ENCODE data around the gene TICRR.

TICRR gene

DNA sequence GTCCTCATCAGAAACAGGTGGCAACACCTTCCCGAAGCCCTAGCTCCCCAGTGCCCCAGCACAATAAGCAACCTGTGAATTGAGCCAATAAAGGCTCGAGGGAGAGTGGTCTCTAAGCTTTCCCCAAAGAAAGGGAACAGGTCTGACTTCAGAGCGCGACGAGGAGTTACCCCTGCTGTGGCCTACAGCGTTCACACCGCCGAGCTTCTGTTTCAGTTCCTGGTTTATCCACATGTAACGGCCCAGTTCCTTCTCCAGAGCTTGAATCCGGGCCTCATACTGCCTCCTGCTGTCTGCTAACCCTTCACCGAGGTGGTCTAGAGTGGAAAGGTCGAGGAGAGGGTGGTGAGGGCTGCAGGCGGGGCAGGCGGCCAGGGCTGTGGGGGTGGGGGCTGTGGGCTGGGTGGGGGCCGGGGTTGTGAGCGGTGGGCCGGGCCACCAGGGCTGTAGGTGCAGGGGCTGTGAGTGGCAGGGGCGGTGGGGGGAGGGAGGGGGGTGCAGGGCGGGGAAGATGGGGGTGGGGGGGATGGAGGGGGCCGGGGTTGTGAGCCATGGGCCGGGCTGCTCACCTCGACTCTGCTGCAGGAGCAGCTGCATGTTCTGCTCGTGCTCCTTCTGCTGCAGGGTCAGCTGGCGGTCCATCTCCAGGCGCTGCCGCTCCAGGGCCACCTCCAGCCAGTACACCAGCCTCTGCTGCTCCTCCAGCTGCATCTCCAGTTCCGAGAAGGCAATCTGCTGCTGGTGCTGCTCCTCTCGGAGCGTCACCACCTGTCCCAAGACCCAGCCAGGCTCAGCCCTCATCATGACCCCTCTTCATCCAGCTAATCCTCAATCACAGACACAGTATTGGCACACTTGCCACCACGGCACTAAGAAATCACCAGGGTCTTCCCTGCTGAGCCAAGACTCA is 53.8 kb downstream of the TICRR start:
- DNase-seq, result no peak

DNA sequence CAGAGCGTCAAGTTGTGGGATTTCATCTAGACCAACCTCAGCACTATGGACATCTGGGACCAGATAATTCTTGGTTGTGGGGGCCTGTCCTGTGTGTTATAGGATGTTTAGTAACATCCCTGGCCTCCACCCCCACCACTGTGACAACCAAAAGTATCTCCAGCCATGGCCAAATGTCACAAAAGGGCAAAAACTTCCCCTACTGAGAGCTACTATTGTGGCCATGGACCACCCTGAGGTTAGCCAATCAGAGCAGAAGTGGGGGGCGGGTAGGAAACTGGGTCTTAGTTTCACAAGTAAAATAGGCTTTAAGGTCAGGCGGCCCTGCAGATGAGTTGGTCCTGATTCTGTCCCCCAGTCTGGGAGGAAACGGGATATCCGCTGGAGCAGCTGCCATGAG is 54.6 kb downstream of the TICRR start:
- DNase-seq, result no peak

DNA sequence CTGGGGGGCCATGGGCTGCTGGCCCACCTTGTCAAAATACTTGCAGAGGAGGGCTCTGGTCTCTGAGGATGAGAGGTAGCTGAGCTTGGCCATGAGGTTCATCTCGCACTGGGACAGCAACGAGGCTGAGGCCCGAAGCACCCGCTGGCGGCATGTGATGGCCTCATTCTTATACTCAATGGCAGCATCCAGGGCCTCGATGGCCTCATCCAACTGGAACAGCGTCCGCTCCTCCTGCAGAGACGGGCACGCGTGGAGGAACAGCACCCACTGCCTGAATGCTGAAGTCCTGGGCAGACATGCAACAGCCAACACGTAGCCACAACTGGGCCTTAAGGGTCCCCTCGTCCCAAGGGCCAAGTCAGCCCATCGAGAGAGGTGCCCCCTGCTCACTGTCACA is 55.0 kb downstream of the TICRR start:
- no peak for DNase-seq

DNA sequence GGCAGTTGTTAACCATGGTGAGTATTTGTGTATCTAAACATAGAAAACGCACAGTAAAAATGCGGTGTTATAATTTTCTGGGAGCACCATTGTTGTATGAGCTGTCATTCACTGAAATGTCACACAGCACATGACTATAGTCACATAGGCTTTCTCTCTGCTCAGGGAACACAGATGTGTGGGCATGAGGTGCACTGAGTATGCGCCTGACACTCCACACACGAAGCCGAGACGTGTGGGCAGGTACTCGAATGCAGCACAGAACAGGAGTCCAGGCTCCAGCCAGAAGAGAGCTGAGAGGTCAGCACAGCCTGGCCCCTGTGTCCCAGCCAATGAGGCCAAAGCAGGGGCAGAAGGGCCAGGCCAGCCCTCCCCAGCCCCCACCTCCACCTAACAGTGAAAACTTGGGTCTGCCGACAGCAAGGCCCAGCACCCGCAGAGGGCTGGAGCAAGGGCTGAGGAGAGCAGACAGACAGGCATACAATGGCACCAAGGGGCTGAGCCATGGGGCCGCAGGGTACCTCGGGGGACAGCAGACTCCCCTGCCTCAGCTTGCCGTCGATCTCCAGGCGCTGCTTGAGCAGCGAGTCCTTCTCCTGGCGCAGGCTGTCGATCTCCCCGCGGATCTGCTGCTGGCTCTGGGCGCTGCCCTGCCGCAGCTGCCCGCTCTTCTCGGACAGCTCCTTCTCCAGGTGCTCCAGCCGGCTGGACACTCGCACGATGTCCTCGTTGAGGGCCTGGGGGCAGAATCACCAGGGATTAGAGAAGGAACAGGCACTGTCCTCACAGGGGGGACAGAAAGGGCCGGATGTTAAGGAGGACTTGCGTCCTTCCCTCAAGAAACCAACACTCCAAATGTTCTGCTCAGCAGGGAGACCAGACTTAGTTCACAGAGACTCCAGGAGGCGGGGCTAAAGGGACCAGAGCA is 56.0 kb downstream of the TICRR start:
- no peak for DNase-seq

DNA sequence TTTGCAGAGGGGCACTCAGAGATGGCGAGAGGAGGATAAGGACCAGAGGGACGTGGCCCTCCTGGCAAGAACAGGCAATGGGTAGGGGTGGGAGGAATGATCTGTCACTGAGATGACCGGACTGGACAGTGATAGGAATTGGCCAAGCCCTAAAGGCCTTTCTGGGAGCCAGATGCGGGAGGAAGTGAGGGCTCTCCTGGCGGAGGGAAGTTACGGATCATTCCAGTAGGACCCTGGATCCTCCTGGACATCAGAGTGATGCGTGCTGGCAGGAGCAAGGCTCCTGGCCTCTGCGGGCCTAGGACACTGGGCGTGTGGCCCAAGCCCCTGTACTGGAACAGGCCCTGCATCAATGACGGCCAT is 56.6 kb downstream of the TICRR start:
- DNase-seq, result no peak

DNA sequence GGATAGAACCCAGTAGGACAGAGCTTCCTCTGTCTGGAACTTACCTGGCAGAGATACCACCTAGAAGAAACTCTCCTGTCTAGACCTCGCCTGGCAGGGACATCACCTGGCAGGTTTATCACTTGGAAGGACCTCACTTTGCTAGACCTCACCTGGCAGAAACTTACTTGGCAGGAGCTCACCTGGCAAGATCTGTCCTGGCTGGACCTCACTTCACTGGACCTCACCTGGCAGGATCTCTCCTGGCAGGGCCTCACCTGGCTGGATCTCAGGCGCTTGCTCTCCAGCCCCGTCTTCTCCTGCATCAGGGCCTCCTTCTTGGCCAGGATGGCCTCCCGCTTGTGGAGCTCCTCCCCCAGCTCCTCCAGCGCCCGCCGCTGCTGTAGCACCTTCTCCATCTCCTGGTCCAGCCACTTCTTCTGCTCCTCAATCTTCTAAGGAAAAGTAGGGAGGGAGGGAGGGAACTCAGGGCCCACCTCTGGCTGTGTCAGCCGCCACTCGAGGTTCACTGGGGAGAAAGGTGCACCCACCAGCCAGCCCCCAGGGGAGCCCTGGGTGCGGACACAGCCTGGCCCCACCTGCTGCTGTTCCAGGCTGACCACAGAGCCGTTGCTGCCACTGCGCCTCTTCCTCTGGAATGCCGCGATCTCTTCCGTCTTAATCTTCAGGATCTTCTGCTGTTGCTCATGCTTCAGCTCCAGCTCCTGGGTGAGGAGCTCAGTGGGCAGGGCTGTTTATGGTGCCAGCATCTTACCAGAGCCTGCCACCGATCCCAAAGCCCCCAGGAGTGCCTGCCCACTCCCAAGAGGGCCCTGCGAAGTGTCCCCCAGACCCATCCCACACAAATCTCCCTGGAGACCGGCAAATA is 57.5 kb downstream of the TICRR start:
- DNase-seq, result no peak

DNA sequence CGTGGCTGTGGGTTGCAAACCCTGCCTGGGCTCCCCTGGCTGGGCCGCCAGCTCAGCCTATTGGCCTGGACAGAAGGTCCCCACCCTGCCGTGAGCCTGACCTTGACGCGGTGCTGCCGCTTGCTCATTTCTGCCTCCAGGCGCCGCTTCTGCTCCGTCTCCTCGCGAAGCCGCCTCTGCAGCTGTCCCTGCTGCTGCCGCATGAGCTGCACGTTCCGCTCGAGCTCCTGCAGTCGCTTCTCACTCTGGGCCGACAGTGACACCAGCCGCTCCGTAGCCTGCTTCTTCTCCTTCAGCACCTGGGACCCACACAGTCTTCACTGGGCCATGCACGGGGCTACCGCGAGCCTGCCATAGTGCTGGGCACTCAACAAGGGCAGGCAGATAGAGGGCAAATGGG is 58.3 kb downstream of the TICRR start:
- DNase-seq, result no peak

DNA sequence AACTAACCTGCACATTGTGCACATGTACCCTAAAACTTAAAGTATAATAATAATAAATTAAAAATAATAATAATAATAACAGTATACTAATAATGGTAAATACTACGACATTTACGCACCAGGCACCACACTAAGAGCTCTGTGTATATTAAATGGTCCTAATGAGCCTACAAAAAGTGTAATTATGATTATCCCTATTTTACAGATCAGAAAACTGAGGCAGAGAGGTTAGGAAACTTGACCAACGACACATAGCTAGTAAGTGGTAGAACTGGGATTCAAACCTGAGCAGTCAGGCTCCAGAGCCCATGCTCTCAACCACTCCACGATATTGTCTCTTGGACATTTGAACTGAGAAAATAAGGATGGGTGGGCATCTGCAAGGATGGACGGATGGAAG is 65.0 kb downstream of the TICRR start:
- DNase-seq, result no peak

DNA sequence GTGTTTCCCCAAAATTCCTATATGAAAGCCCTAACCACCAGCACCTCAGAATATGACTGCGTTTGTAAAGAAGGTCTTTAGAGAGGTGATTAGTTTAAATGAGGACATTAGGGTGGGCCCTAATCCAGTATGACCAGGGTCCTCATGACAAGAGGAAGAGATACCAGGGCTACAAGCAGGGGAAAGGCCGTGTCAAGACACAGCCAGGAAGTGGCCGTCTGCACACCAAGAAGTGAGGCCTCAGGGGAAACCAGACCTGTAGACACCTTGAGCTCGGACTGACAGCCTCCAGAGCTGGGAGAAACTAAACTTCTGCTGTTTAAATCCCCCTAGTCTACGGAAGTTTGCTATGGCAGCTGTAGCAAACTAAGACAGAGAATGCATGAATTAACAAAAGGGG is 65.8 kb downstream of the TICRR start:
- no peak for DNase-seq

DNA sequence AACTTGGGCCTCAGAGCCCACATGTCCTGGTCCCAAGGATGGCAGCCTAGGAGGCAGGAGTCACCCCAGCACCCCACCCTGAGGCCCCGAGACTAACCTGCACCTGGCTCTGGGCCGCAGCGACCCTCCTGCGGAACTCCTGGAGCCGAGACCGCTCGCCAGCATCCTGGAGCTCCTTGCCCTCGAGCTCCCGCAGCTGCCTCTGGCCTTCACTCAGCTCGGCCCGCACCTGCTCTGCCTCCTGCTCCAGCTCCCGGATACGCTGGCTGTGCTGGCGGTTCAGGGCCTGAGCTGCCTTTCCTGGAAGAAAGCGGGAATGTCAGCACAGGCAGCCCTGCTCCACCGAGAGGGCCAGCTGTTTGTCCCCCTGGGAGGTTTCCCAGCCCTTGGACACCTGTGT is 66.8 kb downstream of the TICRR start:
- DNase-seq, result no peak

DNA sequence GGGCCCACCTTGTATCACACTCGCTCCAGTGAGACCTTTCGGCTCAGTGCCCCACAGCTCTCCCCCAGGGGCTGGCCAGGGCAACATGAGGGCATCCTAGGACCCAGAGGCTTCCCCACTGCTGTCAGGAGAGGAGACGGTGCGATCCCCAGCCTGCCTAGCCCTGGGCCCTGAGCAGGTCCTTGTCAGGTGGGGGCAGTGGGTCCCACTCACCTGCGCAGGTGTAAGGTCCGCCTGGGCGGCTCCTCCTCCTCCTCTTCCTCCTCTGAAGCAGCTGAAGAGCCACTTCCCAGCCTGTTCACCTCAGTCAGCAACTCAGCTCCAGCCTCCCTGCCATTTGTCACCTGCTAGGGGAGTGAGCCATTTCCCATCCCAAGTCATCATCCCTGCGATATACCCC is 70.4 kb downstream of the TICRR start:
- no peak for DNase-seq

DNA sequence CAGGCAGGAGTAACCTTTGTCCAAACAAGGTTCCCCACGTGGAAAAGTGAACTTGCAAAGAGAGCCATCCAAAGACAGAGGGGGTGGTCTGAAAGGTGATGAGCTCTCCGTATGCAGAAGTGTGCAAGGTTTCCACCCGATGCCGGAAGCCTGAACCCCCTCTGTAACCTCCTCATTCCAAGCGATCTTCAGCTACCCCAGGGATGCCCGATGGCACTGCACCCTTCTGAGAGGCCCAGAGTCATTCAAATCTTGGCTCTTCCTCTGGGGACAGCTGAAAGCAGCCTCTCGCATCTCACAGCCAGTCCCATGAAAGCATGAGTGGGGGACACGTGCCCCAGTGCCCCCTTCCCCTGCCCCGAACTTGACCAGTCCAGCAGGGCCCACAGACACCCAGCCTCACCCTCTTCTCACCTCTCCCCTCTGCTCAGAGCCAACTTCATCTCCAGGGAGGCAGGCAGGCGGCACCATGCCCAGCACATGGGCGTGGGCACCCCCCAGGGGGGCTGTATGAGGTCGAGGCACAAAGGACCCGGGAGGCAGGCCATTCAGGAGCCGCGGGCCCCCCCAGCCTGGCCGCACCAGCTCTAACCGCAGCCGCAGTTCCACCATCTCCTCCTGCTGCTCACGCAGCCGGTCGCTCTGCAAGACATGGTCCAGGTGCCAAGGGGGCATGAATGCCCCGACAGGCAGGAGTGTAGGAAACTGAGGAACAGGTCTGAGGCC is 71.3 kb downstream of the TICRR start:
- DNase-seq, result no peak

DNA sequence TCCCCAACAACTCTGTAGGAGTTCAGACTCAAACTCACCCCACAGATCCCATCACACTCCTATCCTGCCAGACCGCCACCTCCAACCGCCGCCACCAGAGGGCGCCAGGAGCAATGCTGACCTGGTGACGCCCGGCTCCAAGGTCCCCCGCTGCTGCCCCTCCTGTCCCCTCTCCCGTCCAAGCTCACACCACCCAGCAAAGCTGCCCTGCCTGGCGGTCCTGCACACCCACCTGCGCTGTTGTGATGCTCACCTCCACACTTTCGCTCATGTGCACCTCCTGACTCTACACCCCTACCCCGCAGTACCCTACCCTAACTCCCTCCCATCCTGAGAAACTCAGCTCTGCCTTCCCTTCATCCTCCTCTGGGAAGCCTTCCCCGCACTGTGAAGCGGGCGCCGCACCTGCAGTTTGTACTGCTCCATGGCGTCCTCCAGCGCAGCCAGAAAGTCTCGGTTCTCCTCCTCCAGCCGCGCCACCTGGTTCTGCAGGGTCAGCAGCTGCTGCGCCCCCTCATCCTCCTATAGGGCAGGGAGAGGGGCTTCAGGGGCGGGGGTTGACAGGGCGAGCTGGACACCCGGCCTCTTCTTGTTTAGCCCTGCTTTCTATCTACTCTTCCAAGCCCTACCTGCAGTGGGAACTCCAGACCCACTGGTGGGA is 72.1 kb downstream of the TICRR start:
- no peak for DNase-seq

DNA sequence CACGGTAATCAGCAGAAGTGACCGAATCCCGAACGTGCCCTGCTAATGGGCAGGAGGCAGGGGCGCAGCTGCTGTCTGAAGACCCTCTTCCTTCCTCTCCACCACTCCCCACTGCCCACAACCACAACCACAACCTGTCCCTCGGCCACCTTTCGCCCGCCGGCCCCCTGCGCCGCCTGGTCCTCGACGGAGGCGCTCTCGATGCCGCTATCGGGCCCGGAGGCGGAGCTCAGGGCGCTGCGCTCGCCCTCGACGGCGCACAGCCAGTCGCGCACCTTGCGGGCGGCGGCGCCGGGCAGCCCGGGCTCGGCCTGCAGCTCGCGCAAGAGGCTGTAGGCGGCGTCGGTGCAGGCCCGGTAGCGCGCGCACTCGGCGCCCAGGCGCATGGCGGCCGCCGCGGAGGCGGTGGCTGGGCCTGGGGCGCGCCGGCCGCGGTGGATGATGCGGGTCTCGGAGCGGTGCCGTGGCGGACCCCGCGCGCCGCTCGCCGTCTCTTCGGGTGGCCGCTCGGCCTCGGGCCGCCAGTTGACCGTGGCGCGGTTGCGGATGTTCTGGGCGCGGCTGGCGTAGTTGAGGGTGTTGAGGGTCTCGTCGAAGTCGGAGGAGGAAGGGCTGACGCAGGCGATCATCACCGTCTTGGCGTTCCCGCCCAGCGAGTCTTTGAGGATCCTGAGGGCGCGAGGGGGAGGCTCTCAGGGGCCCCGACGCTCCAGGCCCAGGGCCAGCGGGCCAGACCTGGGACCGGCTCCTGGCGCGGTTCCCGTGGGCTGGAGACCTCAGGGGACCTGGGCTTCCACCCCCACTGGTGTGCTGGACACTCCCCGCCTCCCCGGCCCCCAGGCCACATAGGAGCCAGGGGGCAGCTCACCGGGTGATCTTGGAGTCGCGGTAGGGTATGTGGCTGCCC is 73.1 kb downstream of the TICRR start:
- no peak for DNase-seq

DNA sequence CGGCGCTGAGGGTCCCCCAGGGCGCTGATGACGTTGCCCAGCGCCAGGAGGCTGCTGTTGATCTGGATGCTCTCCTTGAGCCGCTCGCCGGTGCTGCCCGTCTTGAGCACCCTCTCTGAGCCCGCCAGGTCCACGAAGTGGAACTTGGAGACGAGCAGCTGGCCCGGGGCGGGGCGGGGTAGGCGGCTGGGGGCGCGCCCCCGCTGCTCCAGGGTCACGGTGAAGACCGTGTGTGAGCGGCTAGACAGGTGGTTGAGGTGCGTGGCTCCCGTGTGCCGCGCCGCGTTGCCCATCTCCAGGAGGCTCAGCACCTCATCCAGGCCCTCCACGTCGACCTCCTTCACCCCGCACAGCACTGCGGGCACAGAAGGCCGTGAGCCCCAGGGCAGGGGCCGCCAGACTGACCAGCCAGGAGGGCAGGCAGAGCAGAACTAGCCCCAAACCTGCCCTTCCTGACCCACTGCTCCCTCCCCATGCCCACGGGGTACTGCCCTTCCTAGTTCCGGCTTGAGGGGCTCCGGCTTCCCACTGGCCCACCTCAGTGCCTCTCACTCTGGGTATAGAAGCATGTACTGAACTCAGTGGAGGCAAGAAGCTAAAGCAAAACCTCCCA is 73.8 kb downstream of the TICRR start:
- DNase-seq, result no peak

DNA sequence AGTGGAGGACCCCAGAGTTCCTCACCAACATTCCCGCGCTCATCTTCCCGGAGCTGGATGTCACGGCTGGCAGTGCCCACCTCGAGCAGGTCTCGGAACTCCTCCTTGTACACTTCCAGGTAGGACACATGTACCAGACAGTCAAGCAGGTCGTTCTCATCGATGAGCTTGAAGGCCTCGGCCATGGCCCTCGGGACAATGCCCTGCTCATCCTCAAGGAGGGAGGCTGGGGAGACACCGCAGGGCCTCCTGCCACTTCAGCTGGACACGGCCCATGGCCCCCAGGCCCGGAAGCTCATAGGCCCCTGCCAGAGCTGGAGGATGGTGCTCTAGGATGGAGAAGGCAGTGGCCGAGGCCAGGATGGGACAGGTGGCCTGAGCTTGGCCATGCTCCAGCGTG is 74.4 kb downstream of the TICRR start:
- DNase-seq, result no peak

DNA sequence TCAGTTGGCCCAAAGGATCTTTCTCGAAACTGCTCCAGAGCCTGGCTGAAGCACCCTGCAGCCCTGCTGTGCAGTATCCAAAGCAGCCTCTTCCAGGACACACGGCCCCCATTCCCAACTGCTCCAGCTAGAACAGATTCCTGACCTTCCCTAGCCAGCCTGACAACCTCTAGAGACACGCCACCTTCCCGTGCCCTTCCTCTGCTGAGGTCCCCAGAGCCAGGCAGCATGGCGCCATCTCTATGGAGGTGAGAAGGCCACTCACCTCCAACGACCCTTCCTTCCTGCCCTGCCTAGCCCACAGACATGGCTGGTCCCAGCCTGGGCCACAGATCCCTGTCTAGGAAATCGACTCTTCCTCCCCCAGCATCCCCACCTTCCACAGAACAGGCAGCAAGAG is 76.9 kb downstream of the TICRR start:
- no peak for DNase-seq

DNA sequence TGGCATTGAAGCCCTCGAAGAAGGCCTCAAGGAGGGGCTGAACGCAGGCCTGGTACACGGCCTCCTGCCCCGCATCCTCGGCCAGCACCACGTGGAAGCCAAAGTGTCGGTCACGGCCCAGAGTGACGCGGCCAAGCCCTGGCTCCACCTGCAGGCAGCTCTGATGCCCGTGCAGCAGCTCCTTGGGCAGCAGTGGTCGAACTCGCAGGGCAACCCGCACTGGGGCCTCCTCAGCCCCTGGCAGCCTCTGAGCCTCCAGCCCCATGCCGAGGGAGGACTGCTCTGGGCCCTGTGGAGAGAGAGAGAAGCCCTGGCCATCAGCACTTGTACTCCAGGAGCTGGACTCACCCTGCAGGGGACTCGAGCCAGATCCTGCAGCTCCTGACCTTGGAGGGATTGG is 77.4 kb downstream of the TICRR start:
- no peak for DNase-seq

DNA sequence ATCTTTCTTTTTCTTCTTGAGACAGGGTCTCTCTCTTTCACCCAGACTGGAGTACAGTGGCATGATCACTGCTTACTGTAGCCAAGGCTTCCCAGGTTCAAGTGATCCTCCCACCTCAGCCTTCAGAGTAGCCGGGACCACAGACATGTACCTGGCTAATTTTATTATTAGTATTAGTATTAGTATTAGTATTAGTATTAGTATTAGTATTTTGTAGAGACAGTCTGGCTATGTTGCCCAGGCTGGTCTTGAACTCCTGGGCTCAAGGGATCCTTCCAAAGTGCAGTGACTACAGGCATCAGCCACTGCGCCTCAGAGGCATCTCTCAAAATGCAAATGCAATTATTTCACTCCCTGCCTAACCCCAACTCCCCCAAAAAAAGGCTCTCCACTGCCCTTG is 78.3 kb downstream of the TICRR start:
- DNase-seq, result no peak

DNA sequence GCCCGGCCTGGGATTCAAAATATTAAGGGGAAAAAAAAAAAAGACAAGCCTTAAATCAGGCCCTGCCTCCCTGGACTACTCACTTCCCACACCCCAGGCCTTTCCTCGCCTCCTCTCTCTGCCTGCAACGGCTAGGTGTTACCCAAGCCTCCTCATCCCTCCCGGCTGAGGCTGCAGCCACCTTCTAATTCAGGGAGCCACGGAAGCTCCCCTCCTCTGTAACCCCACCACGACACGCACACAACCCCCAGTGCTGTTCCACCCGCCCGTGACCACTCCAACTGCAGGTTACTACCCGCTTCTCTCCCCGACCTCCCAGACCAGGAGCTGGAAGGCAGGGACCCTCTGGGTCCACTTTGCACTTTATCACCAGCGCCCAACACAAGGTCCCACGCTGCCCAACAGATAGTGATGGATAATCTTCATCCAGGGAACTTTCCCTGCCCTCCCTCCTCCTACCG is 79.1 kb downstream of the TICRR start:
- DNase-seq, result no peak
